A549 (cell line): ENCODE data around the gene CRELD1. TPM values are rescaled to one million over a fixed set of nuclear protein-coding genes. Genes with fewer than 3 reads are reported as not detected.

ENCODE experiments used
- ATAC-seq, 2 experiments: fragments of 200-7000 bp in 1 of 2; fragments of >200 bp in 1 of 2; cut with Nextera tagmentation in 1 of 2; cut with Tn5 transposase in 1 of 2; 3 replicates each; pipeline versions ENCODE4 v1.8.0 to v1.9.1; 2018 to 2020; ENCODE audit warnings: mild to moderate bottlenecking in 1 of 2, moderate library complexity in 1 of 2
- CTCF ChIA-PET: fragments of 300-600 bp; sonication (Branson Sonifier 250); formaldehyde crosslinking; extraction: SDS; loops from one replicate; lab custom pipeline; 2021; ENCODE audit warnings: antibody characterized with exemption, inconsistent platforms; lab: Yijun Ruan, JAX
- POLR2A ChIA-PET: fragments of 350-600 bp; formaldehyde crosslinking; extraction: SDS; loops from one replicate; lab custom pipeline; 2021; ENCODE audit warnings: antibody characterized with exemption, inconsistent platforms; lab: Yijun Ruan, JAX
- DNase-seq, 2 experiments: peaks; one replicate each; pipeline versions ENCODE4 v3.0.0 to v3.0.0-alpha.2; 2011 to 2016; ENCODE audit warnings: low read depth in 1 of 2, low spot score in 1 of 2
- FAIRE-seq: peaks from 2 replicates; lab custom pipeline; 2011; peaks lifted over from hg19 to GRCh38; lab: Jason Lieb, UNC
- H3K27ac ChIP-seq, 2 experiments: fragments of >200 bp; sonication (Bioruptor Twin); formaldehyde crosslinking; 3 replicates each; pipeline ENCODE4 v1.5.1; 2016 to 2017
- H3K4me1 ChIP-seq: fragments of >200 bp; sonication (Bioruptor Twin); formaldehyde crosslinking; 3 replicates; pipeline ENCODE4 v1.6.1; 2016
- H3K4me2 ChIP-seq: fragments of >200 bp; sonication (Bioruptor Twin); formaldehyde crosslinking; 3 replicates; pipeline ENCODE4 v1.6.1; 2016
- H3K4me3 ChIP-seq: fragments of >200 bp; sonication (Bioruptor Twin); formaldehyde crosslinking; 3 replicates; pipeline ENCODE4 v1.5.1; 2016
- H3K9me3 ChIP-seq: fragments of >200 bp; sonication (Bioruptor Twin); formaldehyde crosslinking; 3 replicates; pipeline ENCODE4 v1.6.1; 2016
- ATOH8 ChIP-seq: fragments of 250-450 bp; sonication (Bioruptor Pico); IDR thresholded peaks from 2 replicates; pipeline ENCODE4 v1.5.0; 2020; ENCODE audit warnings: low read depth, mild to moderate bottlenecking, moderate library complexity
- EHMT2 ChIP-seq: fragments of 200-600 bp; sonication (generic); IDR thresholded peaks from 2 replicates; pipeline ENCODE4 v1.6.1; 2016; ENCODE audit warnings: antibody characterized with exemption, low read depth, mild to moderate bottlenecking, moderate library complexity
- ELK1 ChIP-seq: fragments of 150-350 bp; IDR thresholded peaks from 2 replicates; pipeline ENCODE4 v1.6.1; 2014; ENCODE audit warnings: low read depth, mild to moderate bottlenecking, low read length
- ESRRA ChIP-seq: fragments of 150-350 bp; IDR thresholded peaks from 2 replicates; pipeline ENCODE4 v1.6.1; 2014; ENCODE audit warnings: mild to moderate bottlenecking, low read length, borderline replicate concordance
- FOSL2 ChIP-seq, 2 experiments: fragments of 450-650 bp in 1 of 2; fragments of >200 bp in 1 of 2; sonication (Bioruptor Twin) in 1 of 2; formaldehyde crosslinking; IDR thresholded peaks; 2 replicates each; pipeline versions ENCODE4 v1.5.0 to v1.6.1; 2016 to 2020; ENCODE audit warnings: mild to moderate bottlenecking in 1 of 2, moderate library complexity in 1 of 2
- FOXS1 ChIP-seq: fragments of 250-450 bp; sonication (Bioruptor Pico); IDR thresholded peaks from 2 replicates; pipeline ENCODE4 v1.5.0; 2020; ENCODE audit warnings: mild to moderate bottlenecking, moderate library complexity
- GATA3 ChIP-seq: IDR thresholded peaks from 2 replicates; pipeline ENCODE4 v1.6.1; 2012; ENCODE audit warnings: borderline replicate concordance
- HES2 ChIP-seq: fragments of >200 bp; sonication (Bioruptor Twin); formaldehyde crosslinking; IDR thresholded peaks from 2 replicates; pipeline ENCODE4 v1.6.1; 2016
- HEYL ChIP-seq: fragments of 250-450 bp; sonication (Bioruptor Pico); IDR thresholded peaks from 2 replicates; pipeline ENCODE4 v1.8.0; 2021; ENCODE audit warnings: mild to moderate bottlenecking, moderate library complexity
- HOXA7 ChIP-seq: fragments of 250-450 bp; sonication (Bioruptor Pico); IDR thresholded peaks from 2 replicates; pipeline ENCODE4 v1.5.0; 2020; ENCODE audit warnings: mild to moderate bottlenecking, moderate library complexity
- HOXB5 ChIP-seq: fragments of 250-450 bp; sonication (Bioruptor Pico); IDR thresholded peaks from 2 replicates; pipeline ENCODE4 v1.5.0; 2020; ENCODE audit warnings: mild to moderate bottlenecking, moderate library complexity
- JUNB ChIP-seq: fragments of >200 bp; sonication (Bioruptor Twin); formaldehyde crosslinking; IDR thresholded peaks from 2 replicates; pipeline ENCODE4 v1.6.1; 2016
- KDM1A ChIP-seq: fragments of 200-600 bp; sonication (generic); IDR thresholded peaks from 2 replicates; pipeline ENCODE4 v1.6.1; 2016; ENCODE audit warnings: low read depth, mild to moderate bottlenecking
- KDM5A ChIP-seq: fragments of 200-600 bp; sonication (generic); IDR thresholded peaks from 2 replicates; pipeline ENCODE4 v1.6.1; 2016; ENCODE audit warnings: antibody characterized with exemption, mild to moderate bottlenecking
- MAZ ChIP-seq: fragments of 150-350 bp; IDR thresholded peaks from 2 replicates; pipeline ENCODE4 v1.6.1; 2014; ENCODE audit warnings: antibody characterized with exemption, low read depth, low read length, borderline replicate concordance
- MYC ChIP-seq: IDR thresholded peaks from 2 replicates; pipeline ENCODE4 v1.6.1; 2012; ENCODE audit warnings: mild to moderate bottlenecking, inconsistent platforms, low read length, improper control_type of control experiment, borderline replicate concordance
- NFE2L2 ChIP-seq: fragments of 150-350 bp; conservative IDR thresholded peaks from 2 replicates; pipeline ENCODE4 v1.6.1; 2014; ENCODE audit warnings: low read length
- PBX3 ChIP-seq: IDR thresholded peaks from 2 replicates; pipeline ENCODE4 v1.6.1; 2012
- PHF8 ChIP-seq: fragments of 200-600 bp; sonication (generic); IDR thresholded peaks from 2 replicates; pipeline ENCODE4 v1.6.1; 2016; ENCODE audit warnings: low read depth, mild to moderate bottlenecking, antibody characterized with exemption, moderate library complexity, borderline replicate concordance
- POLR2AphosphoS2 ChIP-seq: conservative IDR thresholded peaks from 2 replicates; pipeline ENCODE4 v1.6.1; 2012; ENCODE audit warnings: low read length, improper control_type of control experiment, inconsistent platforms
- RARB ChIP-seq: fragments of 250-450 bp; sonication (Bioruptor Pico); IDR thresholded peaks from 2 replicates; pipeline ENCODE4 v1.8.0; 2021; ENCODE audit warnings: mild to moderate bottlenecking, moderate library complexity
- RCOR1 ChIP-seq: fragments of 150-350 bp; IDR thresholded peaks from 2 replicates; pipeline ENCODE4 v1.6.1; 2014; ENCODE audit warnings: antibody characterized with exemption, low read length, low read depth
- RNF2 ChIP-seq: fragments of 200-600 bp; sonication (generic); IDR thresholded peaks from 2 replicates; pipeline ENCODE4 v1.6.1; 2016; ENCODE audit warnings: low read depth, mild to moderate bottlenecking, antibody characterized with exemption, moderate library complexity, borderline replicate concordance
- SMC3 ChIP-seq: fragments of >200 bp; sonication (Bioruptor Twin); formaldehyde crosslinking; IDR thresholded peaks from 3 replicates; pipeline ENCODE4 v1.6.1; 2018; ENCODE audit warnings: inconsistent platforms
- ZC3H11A ChIP-seq: fragments of 450-650 bp; IDR thresholded peaks from 2 replicates; pipeline ENCODE4 v1.6.1; 2014; ENCODE audit warnings: antibody characterized with exemption, mild to moderate bottlenecking
- ZFP36 ChIP-seq: fragments of 450-650 bp; IDR thresholded peaks from 2 replicates; pipeline ENCODE4 v1.6.1; 2014; ENCODE audit warnings: borderline replicate concordance; ENCODE audit not compliant: partially characterized antibody
- WGBS: methylation state at CpG from one replicate; pipeline ENCODE4 v1.1.6; 2017; ENCODE audit errors: missing lambda C conversion rate; 5-methylcytosine and 5-hydroxymethylcytosine counted together
- polyA plus RNA-seq, 4 experiments: library from polyadenylated mRNA; depleted of rRNA in 3 of 4; stranded (reverse); fragments of >200 nt; fragmentation: RNase III in 1 of 4; extraction: RNeasy Plus Mini Kit Qiagen cat#74134 plus additional on column Dnase treatment in 1 of 4; gene quantifications; 2 replicates in 3 of 4; 3 replicates in 1 of 4; pipeline ENCODE4 v1.2.3, GENCODE V29; 2011 to 2017

Gene CRELD1
- polyA plus RNA-seq, 2 of the 4 experiments (the other 2 are of a cell fraction) = 11.1 to 13.9 TPM

- TF ChIP-seq HES2 (no peak), EHMT2 (no peak), RNF2 (no peak), PHF8 (no peak), FOSL2 (IDR thresholded peaks at IDR 0.05) (no peak), FOSL2 (CRISPR knock-in tag; IDR thresholded peaks at IDR 0.05) (no peak)
- TF ChIP-seq, all 56 proteins: peak for 0
Measured at GRCh38 chr3:9886328-9886727, 47.3 kb upstream of the CRELD1 start (continued).

- ChIA-PET CTCF (interaction anchor here (0.6 kb wide), 1 partner anchor 35 kb away, joined by 3 read pairs; no protein-coding TSS in a partner anchor), POLR2A (no interaction called here)
- no peaks in the 10 kb centered on the region for H3K9me3 ChIP-seq
- peak overlapping the region in 1 of 2 experiments; percentile 19; a peak in 2 of 6 replicates for H3K27ac ChIP-seq
- DNase-seq = no peak
- WGBS = 93% methylated on average over 5 of the region's 5 CpGs
- ATAC-seq = no peak
- TF ChIP-seq GATA3 (no peak), JUNB (no peak), SMC3 (no peak), ESRRA (no peak)
- H3K4me3 ChIP-seq = no peak overlapping the region
- H3K4me2 ChIP-seq = no peak overlapping the region
- H3K4me1 ChIP-seq = peaks cover 39% of the 10 kb centered on the region
- FAIRE-seq = no peak
Measured at GRCh38 chr3:9887480-9887879, 46.2 kb upstream of the CRELD1 start.

GRCh38 chr3:9888540-9888939 is 45.1 kb upstream of the CRELD1 start:
- peak overlapping the region; percentile 42 to 94; a peak in 2 of 6 replicates for H3K27ac ChIP-seq
- no peak for ATAC-seq
- 85% methylated on average over 3 of the region's 3 CpGs for WGBS
- FAIRE-seq = no peak
- H3K4me1 ChIP-seq = peaks cover 46% of the 10 kb centered on the region
- H3K9me3 ChIP-seq = no peaks in the 10 kb centered on the region
- no peak for TF ChIP-seq FOXS1 (CRISPR knock-in tag)
- no peak for TF ChIP-seq ATOH8
- TF ChIP-seq HOXB5 = no peak
- TF ChIP-seq KDM1A = no peak
- no peak for TF ChIP-seq POLR2AphosphoS2
- TF ChIP-seq JUNB = no peak
- no peak for TF ChIP-seq HEYL (CRISPR knock-in tag)
- TF ChIP-seq RARB (CRISPR knock-in tag) = no peak
- no peak for TF ChIP-seq ELK1
- TF ChIP-seq NFE2L2 = no peak
- TF ChIP-seq HES2 = no peak
- no peak for TF ChIP-seq PBX3
- TF ChIP-seq ZC3H11A = no peak
- no peak for TF ChIP-seq HOXA7 (CRISPR knock-in tag)
- TF ChIP-seq RCOR1 = no peak
- TF ChIP-seq ZFP36 = no peak
- no peak for TF ChIP-seq MYC
- no peak for TF ChIP-seq KDM5A
- no peak for TF ChIP-seq MAZ
- ChIA-PET CTCF (interaction anchor here (0.6 to 3.6 kb wide), 3 partner anchors 18 to 57 kb away, joined by 3 to 11 read pairs (median 4); no protein-coding TSS in a partner anchor), POLR2A (no interaction called here)
- no peak overlapping the region for H3K4me2 ChIP-seq
- H3K4me3 ChIP-seq = no peak overlapping the region
- DNase-seq = no peak
